Measurements from ENCODE around the gene ZRANB1.

ZRANB1 gene

DNA sequence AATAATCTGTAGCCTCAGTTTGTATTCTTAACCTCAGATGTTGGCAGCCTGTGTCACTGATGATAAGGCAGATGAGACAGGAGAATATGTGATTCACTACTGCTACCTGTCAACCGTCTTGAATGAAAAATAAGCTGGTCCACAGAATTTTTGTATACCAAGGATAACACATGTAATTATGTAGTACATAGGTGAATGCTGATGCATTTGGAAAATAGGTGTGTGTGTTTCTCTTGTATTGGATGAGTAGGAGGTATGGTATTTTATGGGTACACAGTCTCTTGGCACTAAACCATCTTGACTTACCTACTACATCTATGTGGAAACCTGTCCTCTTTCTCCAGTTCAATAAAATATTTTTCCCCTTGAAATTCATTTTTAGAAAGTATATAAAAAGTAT is 20.7 kb upstream of the ZRANB1 start:
- no peaks in the 10 kb centered on the region for H3K36me3 ChIP-seq (ENCODE audit: control insufficient read depth, insufficient read depth, low read length)
- H3K9me3 ChIP-seq (ENCODE audit: control insufficient read depth, insufficient read depth, low read length), result no peaks in the 10 kb centered on the region
- H3K27me3 ChIP-seq (ENCODE audit: control insufficient read depth, insufficient read depth, low read length), result no peaks in the 10 kb centered on the region
- no peak overlapping the region for H3K9ac ChIP-seq (ENCODE audit: low read depth, low read length)
- H3K27ac ChIP-seq (ENCODE audit: low read depth, low read length), result no peak overlapping the region
- H3K4me3 ChIP-seq (ENCODE audit: low read depth, low read length), result no peak overlapping the region
- peaks cover 8% of the 10 kb centered on the region for H3K4me1 ChIP-seq (ENCODE audit: control insufficient read depth, insufficient read depth, low read length)

GRCh38 chr10:124923684-124924083 is 18.2 kb upstream of the ZRANB1 start:
- H3K9me3 ChIP-seq (ENCODE audit: control insufficient read depth, insufficient read depth, low read length), result no peaks in the 10 kb centered on the region
- H3K4me1 ChIP-seq (ENCODE audit: control insufficient read depth, insufficient read depth, low read length), result peaks cover 5% of the 10 kb centered on the region; the same call in 1 of the 2 replicates
- H3K27me3 ChIP-seq (ENCODE audit: control insufficient read depth, insufficient read depth, low read length), result no peaks in the 10 kb centered on the region
- peaks cover 8% of the 10 kb centered on the region; the same call in 1 of the 2 replicates for H3K36me3 ChIP-seq (ENCODE audit: control insufficient read depth, insufficient read depth, low read length)
- H3K27ac ChIP-seq (ENCODE audit: low read depth, low read length), result no peak overlapping the region
- no peak overlapping the region for H3K9ac ChIP-seq (ENCODE audit: low read depth, low read length)
- H3K4me3 ChIP-seq (ENCODE audit: low read depth, low read length), result no peak overlapping the region

DNA sequence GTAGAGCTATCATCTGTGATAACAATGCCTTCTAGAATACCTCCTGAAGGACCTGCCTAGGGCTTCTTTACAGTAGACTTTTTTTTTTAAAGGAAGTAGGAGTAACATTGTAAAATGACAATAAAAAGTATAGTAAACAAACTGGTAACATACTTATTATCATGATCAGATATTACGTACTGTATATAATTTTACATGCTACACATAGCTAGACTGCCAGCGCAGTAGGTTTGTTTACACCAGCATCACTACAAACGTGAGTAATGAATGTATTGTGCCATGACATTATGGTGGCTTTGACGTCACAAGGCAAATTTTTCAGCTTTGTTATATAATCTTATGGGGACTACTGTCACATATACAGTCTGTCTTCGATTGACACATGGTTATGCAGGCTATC is 15.4 kb upstream of the ZRANB1 start:
- Histone ChIP-seq H3K4me3 (ENCODE audit: low read depth, low read length) (no peak overlapping the region), H3K27me3 (ENCODE audit: control insufficient read depth, insufficient read depth, low read length) (no peaks in the 10 kb centered on the region), H3K27ac (ENCODE audit: low read depth, low read length) (no peak overlapping the region), H3K4me1 (ENCODE audit: control insufficient read depth, insufficient read depth, low read length) (no peaks in the 10 kb centered on the region), H3K9ac (ENCODE audit: low read depth, low read length) (no peak overlapping the region), H3K9me3 (ENCODE audit: control insufficient read depth, insufficient read depth, low read length) (0 out of 2 replicates have a peak, but pooled peaks cover under 1% of the 10 kb centered on the region), H3K36me3 (ENCODE audit: control insufficient read depth, insufficient read depth, low read length) (peaks cover 15% of the 10 kb centered on the region; the same call in 1 of the 2 replicates)

DNA sequence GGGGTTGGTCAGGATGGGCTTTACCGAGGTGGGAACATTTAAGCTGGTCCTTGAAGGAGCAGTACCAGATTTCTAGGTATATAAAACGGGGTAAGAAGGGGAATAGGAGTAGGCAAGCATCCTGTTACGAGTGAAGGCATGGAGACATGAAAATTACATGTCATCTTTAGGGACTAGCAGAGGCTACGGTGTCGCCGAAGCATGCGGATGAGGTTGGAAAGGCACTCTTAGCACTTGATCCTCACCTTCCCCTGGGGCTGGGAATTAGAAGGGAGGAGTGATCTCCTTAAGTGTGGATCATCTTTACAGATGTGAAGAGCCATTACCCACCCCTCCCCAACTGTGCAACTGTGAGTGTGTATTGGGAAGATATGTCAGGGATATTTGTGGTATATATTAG is 13.8 kb upstream of the ZRANB1 start:
- Histone ChIP-seq H3K4me3 (ENCODE audit: low read depth, low read length) (no peak overlapping the region), H3K9ac (ENCODE audit: low read depth, low read length) (no peak overlapping the region)

GRCh38 chr10:124928545-124928944 is 13.4 kb upstream of the ZRANB1 start:
- Histone ChIP-seq H3K9me3 (ENCODE audit: control insufficient read depth, insufficient read depth, low read length) (peaks cover 5% of the 10 kb centered on the region; the same call in 1 of the 2 replicates), H3K36me3 (ENCODE audit: control insufficient read depth, insufficient read depth, low read length) (peaks cover 17% of the 10 kb centered on the region; the same call in 1 of the 2 replicates), H3K9ac (ENCODE audit: low read depth, low read length) (no peak overlapping the region), H3K4me3 (ENCODE audit: low read depth, low read length) (no peak overlapping the region), H3K4me1 (ENCODE audit: control insufficient read depth, insufficient read depth, low read length) (no peaks in the 10 kb centered on the region), H3K27ac (ENCODE audit: low read depth, low read length) (no peak overlapping the region), H3K27me3 (ENCODE audit: control insufficient read depth, insufficient read depth, low read length) (no peaks in the 10 kb centered on the region)

More for the DNA sequence above, 13.8 kb upstream of the ZRANB1 start:
- H3K36me3 ChIP-seq (ENCODE audit: control insufficient read depth, insufficient read depth, low read length), result peaks cover 17% of the 10 kb centered on the region; the same call in 1 of the 2 replicates
- H3K9me3 ChIP-seq (ENCODE audit: control insufficient read depth, insufficient read depth, low read length), result peaks cover 5% of the 10 kb centered on the region; the same call in 1 of the 2 replicates
- no peaks in the 10 kb centered on the region for H3K4me1 ChIP-seq (ENCODE audit: control insufficient read depth, insufficient read depth, low read length)
- no peaks in the 10 kb centered on the region for H3K27me3 ChIP-seq (ENCODE audit: control insufficient read depth, insufficient read depth, low read length)
- H3K27ac ChIP-seq (ENCODE audit: low read depth, low read length), result no peak overlapping the region

DNA sequence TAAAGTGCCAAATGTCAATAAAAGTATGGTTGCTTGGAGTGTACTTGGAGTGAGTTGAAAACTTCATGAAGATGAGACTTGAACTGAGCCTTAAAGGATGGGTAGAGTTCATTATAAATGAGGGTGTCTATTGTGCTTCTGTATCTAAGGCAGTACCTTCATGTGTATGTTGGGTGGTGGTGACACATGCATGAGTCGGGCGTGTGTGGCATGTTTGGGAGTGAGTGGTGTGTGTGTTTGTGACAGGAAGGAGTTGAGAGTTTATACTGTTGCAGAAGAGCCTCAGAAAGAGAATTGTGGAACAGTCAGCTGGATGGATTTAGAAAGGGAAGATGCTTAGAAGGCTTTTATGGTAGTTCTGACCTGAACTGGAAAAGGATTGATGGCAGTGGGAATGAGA is 6.0 kb upstream of the ZRANB1 start:
- peaks cover 5% of the 10 kb centered on the region; the same call in 1 of the 2 replicates for H3K36me3 ChIP-seq (ENCODE audit: control insufficient read depth, insufficient read depth, low read length)
- no peaks in the 10 kb centered on the region for H3K27me3 ChIP-seq (ENCODE audit: control insufficient read depth, insufficient read depth, low read length)
- peaks cover 6% of the 10 kb centered on the region; the same call in 1 of the 2 replicates for H3K4me1 ChIP-seq (ENCODE audit: control insufficient read depth, insufficient read depth, low read length)
- H3K9ac ChIP-seq (ENCODE audit: low read depth, low read length), result no peak overlapping the region
- peaks cover 5% of the 10 kb centered on the region; the same call in 1 of the 2 replicates for H3K9me3 ChIP-seq (ENCODE audit: control insufficient read depth, insufficient read depth, low read length)
- no peak overlapping the region for H3K4me3 ChIP-seq (ENCODE audit: low read depth, low read length)
- H3K27ac ChIP-seq (ENCODE audit: low read depth, low read length), result no peak overlapping the region

GRCh38 chr10:124936813-124937212 is 5.1 kb upstream of the ZRANB1 start:
- H3K9ac ChIP-seq (ENCODE audit: low read depth, low read length), result no peak overlapping the region
- H3K4me3 ChIP-seq (ENCODE audit: low read depth, low read length), result no peak overlapping the region
- no peaks in the 10 kb centered on the region for H3K27me3 ChIP-seq (ENCODE audit: control insufficient read depth, insufficient read depth, low read length)
- H3K9me3 ChIP-seq (ENCODE audit: control insufficient read depth, insufficient read depth, low read length), result peaks cover 2% of the 10 kb centered on the region; the same call in 1 of the 2 replicates
- H3K27ac ChIP-seq (ENCODE audit: low read depth, low read length), result no peak overlapping the region
- H3K36me3 ChIP-seq (ENCODE audit: control insufficient read depth, insufficient read depth, low read length), result peaks cover 1% of the 10 kb centered on the region; the same call in 1 of the 2 replicates
- peaks cover 7% of the 10 kb centered on the region; the same call in 1 of the 2 replicates for H3K4me1 ChIP-seq (ENCODE audit: control insufficient read depth, insufficient read depth, low read length)

GRCh38 chr10:124939290-124939689 is 2.6 kb upstream of the ZRANB1 start:
- Histone ChIP-seq H3K27me3 (ENCODE audit: control insufficient read depth, insufficient read depth, low read length) (no peaks in the 10 kb centered on the region), H3K4me1 (ENCODE audit: control insufficient read depth, insufficient read depth, low read length) (peaks cover 30% of the 10 kb centered on the region), H3K4me3 (ENCODE audit: low read depth, low read length) (no peak overlapping the region), H3K9ac (ENCODE audit: low read depth, low read length) (no peak overlapping the region), H3K9me3 (ENCODE audit: control insufficient read depth, insufficient read depth, low read length) (no peaks in the 10 kb centered on the region), H3K27ac (ENCODE audit: low read depth, low read length) (no peak overlapping the region), H3K36me3 (ENCODE audit: control insufficient read depth, insufficient read depth, low read length) (peaks cover 12% of the 10 kb centered on the region)

DNA sequence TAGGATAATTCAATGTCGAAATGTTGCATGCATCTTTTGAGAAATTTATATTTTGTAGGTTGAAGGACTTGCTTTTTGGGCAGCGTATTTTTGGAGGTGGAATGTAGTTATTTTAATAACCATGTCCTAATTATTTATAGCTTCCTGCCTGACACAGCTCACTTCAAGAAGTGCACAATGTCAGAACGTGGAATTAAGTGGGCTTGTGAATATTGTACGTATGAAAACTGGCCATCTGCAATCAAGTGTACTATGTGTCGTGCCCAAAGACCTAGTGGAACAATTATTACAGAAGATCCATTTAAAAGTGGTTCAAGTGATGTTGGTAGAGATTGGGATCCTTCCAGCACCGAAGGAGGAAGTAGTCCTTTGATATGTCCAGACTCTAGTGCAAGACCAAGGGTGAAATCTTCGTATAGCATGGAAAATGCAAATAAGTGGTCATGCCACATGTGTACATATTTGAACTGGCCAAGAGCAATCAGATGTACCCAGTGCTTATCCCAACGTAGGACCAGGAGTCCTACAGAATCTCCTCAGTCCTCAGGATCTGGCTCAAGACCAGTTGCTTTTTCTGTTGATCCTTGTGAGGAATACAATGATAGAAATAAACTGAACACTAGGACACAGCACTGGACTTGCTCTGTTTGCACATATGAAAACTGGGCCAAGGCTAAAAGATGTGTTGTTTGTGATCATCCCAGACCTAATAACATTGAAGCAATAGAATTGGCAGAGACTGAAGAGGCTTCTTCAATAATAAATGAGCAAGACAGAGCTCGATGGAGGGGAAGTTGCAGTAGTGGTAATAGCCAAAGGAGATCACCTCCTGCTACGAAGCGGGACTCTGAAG is 620 bp downstream of the ZRANB1 start:
- Histone ChIP-seq H3K4me1 (ENCODE audit: control insufficient read depth, insufficient read depth, low read length) (peaks cover 50% of the 10 kb centered on the region), H3K9me3 (ENCODE audit: control insufficient read depth, insufficient read depth, low read length) (no peaks in the 10 kb centered on the region), H3K9ac (ENCODE audit: low read depth, low read length) (no peak overlapping the region), H3K36me3 (ENCODE audit: control insufficient read depth, insufficient read depth, low read length) (peaks cover 12% of the 10 kb centered on the region), H3K27ac (ENCODE audit: low read depth, low read length) (no peak overlapping the region), H3K4me3 (ENCODE audit: low read depth, low read length) (no peak overlapping the region), H3K27me3 (ENCODE audit: control insufficient read depth, insufficient read depth, low read length) (no peaks in the 10 kb centered on the region)

GRCh38 chr10:124943301-124944092 is 1.6 kb downstream of the ZRANB1 start:
- Histone ChIP-seq H3K27me3 (ENCODE audit: control insufficient read depth, insufficient read depth, low read length) (no peaks in the 10 kb centered on the region), H3K36me3 (ENCODE audit: control insufficient read depth, insufficient read depth, low read length) (peaks cover 17% of the 10 kb centered on the region), H3K4me3 (ENCODE audit: low read depth, low read length) (no peak overlapping the region; the same call in 1 of the 2 replicates), H3K9me3 (ENCODE audit: control insufficient read depth, insufficient read depth, low read length) (no peaks in the 10 kb centered on the region), H3K9ac (ENCODE audit: low read depth, low read length) (peak overlapping the region; percentile 1; the same call in 1 of the 2 replicates), H3K4me1 (ENCODE audit: control insufficient read depth, insufficient read depth, low read length) (peaks cover 50% of the 10 kb centered on the region), H3K27ac (ENCODE audit: low read depth, low read length) (no peak overlapping the region)

Data from HUES48 (cell line).